LNCaP clone FGC (cell line): ENCODE measurements around the gene PRX.

ENCODE experiments used
- DNase-seq: peaks from one replicate; pipeline ENCODE4 v3.0.0-alpha.2; 2011; ENCODE audit warnings: low read depth
- H3K4me3 ChIP-seq: 2 replicates; pipeline ENCODE4 v1.5.1; 2011; ENCODE audit warnings: mild to moderate bottlenecking, low read depth, low read length, control low read depth
- CTCF ChIP-seq: IDR thresholded peaks from 2 replicates; pipeline ENCODE4 v1.5.1; 2012; ENCODE audit warnings: mild to moderate bottlenecking; ENCODE audit not compliant: control insufficient read depth, insufficient read depth; ENCODE audit errors: extremely low read depth

Gene PRX

GRCh38 chr19:40418040-40418439, 4.9 kb upstream of the PRX start:
- no peak for TF ChIP-seq CTCF
- no peak for DNase-seq
- H3K4me3 ChIP-seq, result no peak overlapping the region

GRCh38 chr19:40417643-40417981, 4.4 kb upstream of the PRX start:
- no peak for TF ChIP-seq CTCF
- no peak overlapping the region for H3K4me3 ChIP-seq
- DNase-seq, result no peak

- DNase-seq, result no peak
- no peak for TF ChIP-seq CTCF
- no peak overlapping the region for H3K4me3 ChIP-seq
These were observed 3.9 kb upstream of the PRX start for GRCh38 chr19:40416918-40417642.

GRCh38 chr19:40415768-40416167, 2.6 kb upstream of the PRX start:
- TF ChIP-seq CTCF, result no peak
- no peak for DNase-seq
- no peak overlapping the region for H3K4me3 ChIP-seq

GRCh38 chr19:40414542-40415535, 1.7 kb upstream of the PRX start:
- H3K4me3 ChIP-seq, result no peak overlapping the region
- no peak for DNase-seq
- TF ChIP-seq CTCF, result no peak

GRCh38 chr19:40412866-40413265, 312 bp downstream of the PRX start:
- DNase-seq, result no peak
- TF ChIP-seq CTCF, result no peak
- H3K4me3 ChIP-seq, result no peak overlapping the region
